Dermis lymphatic vessel endothelial cell (primary cell): ENCODE results near the gene ZBTB6. TPM values are rescaled to one million over a fixed set of nuclear protein-coding genes. Genes with fewer than 3 reads are reported as not detected.

Experiments
- total RNA-seq: library from RNA; depleted of rRNA; stranded (reverse); fragments of >200 nt; gene quantifications from 2 replicates; pipeline ENCODE4 v1.2.1, GENCODE V29; 2014

Gene ZBTB6, protein sequence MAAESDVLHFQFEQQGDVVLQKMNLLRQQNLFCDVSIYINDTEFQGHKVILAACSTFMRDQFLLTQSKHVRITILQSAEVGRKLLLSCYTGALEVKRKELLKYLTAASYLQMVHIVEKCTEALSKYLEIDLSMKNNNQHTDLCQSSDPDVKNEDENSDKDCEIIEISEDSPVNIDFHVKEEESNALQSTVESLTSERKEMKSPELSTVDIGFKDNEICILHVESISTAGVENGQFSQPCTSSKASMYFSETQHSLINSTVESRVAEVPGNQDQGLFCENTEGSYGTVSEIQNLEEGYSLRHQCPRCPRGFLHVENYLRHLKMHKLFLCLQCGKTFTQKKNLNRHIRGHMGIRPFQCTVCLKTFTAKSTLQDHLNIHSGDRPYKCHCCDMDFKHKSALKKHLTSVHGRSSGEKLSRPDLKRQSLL
- 15.0 and 16.7 TPM in 2 replicates for total RNA-seq

DNA sequence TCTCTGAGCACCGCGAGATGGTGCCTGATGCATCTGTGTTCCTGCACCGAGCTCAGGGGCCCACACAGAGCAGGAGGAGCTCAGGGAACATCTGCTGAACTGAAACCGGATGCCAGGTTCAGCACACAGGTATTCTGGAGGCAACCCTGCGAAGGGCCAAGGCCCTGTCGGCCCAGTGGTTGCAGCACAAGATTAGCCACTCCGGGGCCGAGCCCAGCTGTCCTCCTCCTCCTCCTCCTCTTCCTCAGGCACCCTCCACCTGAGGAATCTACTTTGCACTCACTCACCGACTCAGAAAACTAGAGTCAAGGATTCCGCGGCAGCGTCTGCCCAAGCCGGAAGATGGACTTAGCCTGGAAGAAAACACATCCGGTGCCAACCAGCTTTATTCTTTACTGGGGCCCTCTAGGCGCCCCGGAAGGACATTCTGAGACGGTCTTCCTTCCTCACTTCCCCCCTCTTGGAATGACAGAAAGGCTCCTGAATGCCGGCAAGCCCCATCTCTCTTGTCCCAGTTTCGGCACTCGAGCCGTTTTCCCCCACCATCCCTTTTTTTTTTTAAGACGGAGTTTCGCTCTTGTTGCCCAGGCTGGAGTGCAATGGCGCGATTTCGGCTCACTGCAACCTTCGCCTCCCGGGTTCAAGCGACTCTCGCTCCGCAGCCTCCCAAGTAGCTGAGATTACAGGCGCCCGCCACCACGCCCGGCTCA lies at the start of gene ZBTB6:
TSS of gene ZBTB6 (minus strand) at position 360 of the 710 bp plus-strand sequence. CDS start 1,251 bp downstream, outside the sequence.

GRCh38 chr9:122940749-122941581 lies 27.8 kb upstream of the ZBTB6 start, which contains the start of gene RABGAP1:
RABGAP1 (plus strand) TSS chr9:122941020; CDS start chr9:122957060, 16,040 bp downstream.

GRCh38 chr9:122931226-122932121 lies 18.4 kb upstream of the ZBTB6 start, which contains the start of gene ZBTB26:
ZBTB26 (minus strand) TSS chr9:122931512; CDS start chr9:122919934, 11,578 bp downstream.

DNA sequence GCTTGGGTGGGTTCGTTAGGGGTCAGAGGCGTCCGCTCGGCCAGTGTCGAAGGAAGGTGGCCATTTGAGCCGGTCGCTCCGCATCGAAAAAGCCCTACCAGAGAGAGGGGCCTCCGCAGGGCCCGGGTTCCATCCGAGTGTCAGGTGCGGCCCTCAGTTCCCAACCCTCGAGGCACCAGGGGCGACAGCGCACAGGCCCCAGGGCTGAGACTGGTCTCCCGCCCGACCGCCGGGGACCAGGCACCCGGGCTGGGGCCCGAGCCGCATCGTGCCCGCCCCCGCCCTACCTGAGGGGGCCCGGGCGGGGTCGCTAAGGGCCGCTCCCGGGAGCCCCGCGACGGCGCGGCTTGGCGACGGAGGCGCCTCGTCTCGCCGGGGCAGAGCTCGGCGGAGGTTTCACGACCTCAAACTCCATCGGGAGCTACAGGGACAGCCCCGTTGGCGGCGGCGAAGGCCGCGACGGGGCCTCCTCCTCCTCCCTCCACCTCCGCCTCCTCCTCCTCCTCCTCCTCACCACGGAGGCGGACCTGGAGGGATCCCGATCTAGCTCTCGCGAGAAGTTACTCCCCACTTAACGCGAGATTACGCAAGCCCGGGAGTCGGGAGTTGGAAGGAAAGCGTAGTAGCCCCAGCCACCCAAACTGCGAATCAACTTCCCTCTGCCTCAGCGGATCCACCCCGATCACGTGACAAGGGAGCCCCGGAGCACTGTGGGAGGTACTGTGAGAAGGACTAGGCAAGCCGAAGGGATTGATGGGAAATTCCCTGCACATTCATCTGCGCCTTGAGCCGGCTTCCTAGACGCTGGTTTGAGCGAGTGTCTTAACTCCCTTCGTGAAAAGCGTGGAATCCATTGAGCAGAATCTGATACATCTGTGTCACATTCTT lies 8.1 kb downstream of the ZBTB6 start, which contains the start of gene RC3H2:
TSS of gene RC3H2 (minus strand) at position 537 of the 888 bp plus-strand sequence. CDS start 7,850 bp downstream, outside the sequence.

Other genes with a start within 250 kb of the ZBTB6 start
- gene OR1L3, start 238.2 kb downstream of the ZBTB6 start, total RNA-seq, result not detected in 2 replicates
- not detected in 2 replicates for gene OR1L4, start 189.3 kb downstream of the ZBTB6 start, total RNA-seq
- not detected in 2 replicates for gene OR1L6, start 171.0 kb downstream of the ZBTB6 start, total RNA-seq
- gene OR5C1, start 124.4 kb downstream of the ZBTB6 start, total RNA-seq, result not detected in 2 replicates
- not detected in 2 replicates for gene OR1K1, start 113.2 kb downstream of the ZBTB6 start, total RNA-seq
- gene PDCL, start 84.7 kb downstream of the ZBTB6 start, total RNA-seq, result 120 and 138 TPM in 2 replicates
- gene RC3H2, start 8.0 kb downstream of the ZBTB6 start, total RNA-seq, result 99.0 and 103 TPM in 2 replicates
- gene ZBTB26, start 18.2 kb upstream of the ZBTB6 start, total RNA-seq, result 2.9 and 4.1 TPM in 2 replicates
- 53.7 and 64.0 TPM in 2 replicates for gene RABGAP1, start 27.7 kb upstream of the ZBTB6 start, total RNA-seq
- gene GPR21, start 120.3 kb upstream of the ZBTB6 start, total RNA-seq, result 0.65 and 0.95 TPM in 2 replicates